PC-9 (cell line): ENCODE measurements around the gene GAL3ST2.

ENCODE experiments used
- EZH2 ChIP-seq: fragments of 200-600 bp; sonication (generic); IDR thresholded peaks from 2 replicates; pipeline ENCODE4 v1.8.0; 2017; ENCODE audit warnings: antibody characterized with exemption, low read depth
- TF ChIP-seq, protein P1 (sequence below): fragments of 200-600 bp; sonication (generic); conservative IDR thresholded peaks from 2 replicates; pipeline ENCODE4 v1.6.1; 2017; ENCODE audit warnings: mixed run types, antibody characterized with exemption, mild to moderate bottlenecking, moderate library complexity

GRCh38 chr2:241817126-241817820, 40.7 kb downstream of the GAL3ST2 start:
- TF ChIP-seq, protein P1, sequence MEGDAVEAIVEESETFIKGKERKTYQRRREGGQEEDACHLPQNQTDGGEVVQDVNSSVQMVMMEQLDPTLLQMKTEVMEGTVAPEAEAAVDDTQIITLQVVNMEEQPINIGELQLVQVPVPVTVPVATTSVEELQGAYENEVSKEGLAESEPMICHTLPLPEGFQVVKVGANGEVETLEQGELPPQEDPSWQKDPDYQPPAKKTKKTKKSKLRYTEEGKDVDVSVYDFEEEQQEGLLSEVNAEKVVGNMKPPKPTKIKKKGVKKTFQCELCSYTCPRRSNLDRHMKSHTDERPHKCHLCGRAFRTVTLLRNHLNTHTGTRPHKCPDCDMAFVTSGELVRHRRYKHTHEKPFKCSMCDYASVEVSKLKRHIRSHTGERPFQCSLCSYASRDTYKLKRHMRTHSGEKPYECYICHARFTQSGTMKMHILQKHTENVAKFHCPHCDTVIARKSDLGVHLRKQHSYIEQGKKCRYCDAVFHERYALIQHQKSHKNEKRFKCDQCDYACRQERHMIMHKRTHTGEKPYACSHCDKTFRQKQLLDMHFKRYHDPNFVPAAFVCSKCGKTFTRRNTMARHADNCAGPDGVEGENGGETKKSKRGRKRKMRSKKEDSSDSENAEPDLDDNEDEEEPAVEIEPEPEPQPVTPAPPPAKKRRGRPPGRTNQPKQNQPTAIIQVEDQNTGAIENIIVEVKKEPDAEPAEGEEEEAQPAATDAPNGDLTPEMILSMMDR: no peak
- no peak for TF ChIP-seq EZH2
